Measurements from ENCODE around the gene PRM1. TPM values are rescaled to one million over a fixed set of nuclear protein-coding genes. Genes with fewer than 3 reads are reported as not detected.

PRM1 gene
- total RNA-seq, 1 donor from 2014 or later, result not detected

DNA sequence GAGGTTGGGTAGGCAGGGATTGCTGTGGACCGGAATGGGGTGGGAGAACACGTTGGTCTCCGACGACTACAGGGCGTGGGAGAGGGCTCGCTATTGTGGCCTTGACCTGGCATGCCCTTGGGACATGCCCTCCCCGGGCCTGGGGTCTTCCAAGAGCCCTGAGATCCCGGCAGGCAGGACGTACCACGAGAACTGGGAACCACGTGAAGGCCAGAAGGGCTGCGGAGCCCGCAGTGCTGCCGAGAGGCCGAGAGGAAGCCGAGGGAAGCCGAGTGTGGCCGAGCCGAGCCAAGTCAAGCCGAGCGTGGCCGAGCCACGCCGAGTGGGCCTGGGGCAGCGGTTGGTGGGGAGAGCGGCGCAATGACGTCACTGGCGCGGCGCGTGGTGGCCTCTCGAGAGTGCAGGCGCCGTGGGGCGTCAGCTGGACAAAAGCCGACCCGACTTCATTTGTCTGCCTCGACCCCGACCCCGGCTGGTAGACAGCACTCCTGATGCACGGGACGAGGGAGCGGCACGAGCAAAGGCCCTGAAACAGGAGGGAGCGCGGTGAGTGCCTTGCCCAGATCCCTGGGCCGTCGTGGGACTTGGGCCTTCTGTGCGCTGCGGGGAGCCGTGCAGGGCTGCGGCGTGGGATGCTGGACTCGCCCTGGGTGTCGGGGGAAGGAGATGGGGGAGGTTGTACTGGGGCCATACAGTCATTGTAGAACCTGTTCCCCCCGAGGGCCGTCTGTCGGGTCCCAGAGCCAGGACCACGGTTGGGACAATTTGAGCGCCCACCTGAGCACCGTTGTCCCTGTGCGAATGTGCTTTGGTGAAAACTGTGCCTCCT, 31.7 kb downstream of the PRM1 start:
- H3K4me1 Mint-ChIP-seq (ENCODE audit: low read depth), result peaks cover 52% of the 10 kb centered on the region
- no peak for DNase-seq (ENCODE audit: low spot score)
- H3K27ac Mint-ChIP-seq, result peak overlapping the region; percentile 51
- H3K4me3 Mint-ChIP-seq (ENCODE audit: low read depth), result no peak overlapping the region
- H3K27me3 Mint-ChIP-seq (ENCODE audit: low read depth), result no peaks in the 10 kb centered on the region
- peaks cover 80% of the 10 kb centered on the region for H3K36me3 Mint-ChIP-seq (ENCODE audit: low read depth)
- H3K9me3 Mint-ChIP-seq, result no peaks in the 10 kb centered on the region
- intact Hi-C loops (cut with micrococcal nuclease), result loop anchor here (10.0 kb wide), 2 partner anchors 375 to 545 kb away; partner anchors contain the start of genes CIITA and ZC3H7A

DNA sequence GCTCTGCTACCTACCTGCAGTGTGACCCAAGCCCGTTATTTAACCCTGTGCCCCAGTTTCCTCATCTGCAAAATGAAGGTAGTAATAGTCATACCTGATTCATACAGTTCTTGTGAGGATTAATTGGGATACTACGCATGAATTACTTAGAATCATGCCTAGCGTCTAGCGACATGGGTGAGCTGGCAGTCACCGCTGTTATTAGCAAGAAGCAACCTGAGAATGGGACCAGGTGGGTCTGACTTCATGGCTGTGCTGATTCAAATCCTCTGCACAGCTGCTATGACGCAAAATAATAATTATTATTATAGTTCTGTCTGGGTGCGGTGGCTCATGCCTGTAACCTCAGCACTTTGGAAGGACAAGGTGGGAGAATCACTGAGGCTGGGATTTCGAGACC, 33.0 kb downstream of the PRM1 start:
- no peak for DNase-seq (ENCODE audit: low spot score)
- Mint-ChIP-seq H3K9me3 (no peaks in the 10 kb centered on the region), H3K36me3 (ENCODE audit: low read depth) (peaks cover 67% of the 10 kb centered on the region), H3K27me3 (ENCODE audit: low read depth) (no peaks in the 10 kb centered on the region), H3K4me1 (ENCODE audit: low read depth) (peaks cover 52% of the 10 kb centered on the region), H3K27ac (no peak overlapping the region), H3K4me3 (ENCODE audit: low read depth) (no peak overlapping the region)
- intact Hi-C loops (cut with micrococcal nuclease), result no loop called here

- Mint-ChIP-seq H3K4me1 (ENCODE audit: low read depth) (peaks cover 40% of the 10 kb centered on the region), H3K36me3 (ENCODE audit: low read depth) (peaks cover 47% of the 10 kb centered on the region), H3K4me3 (ENCODE audit: low read depth) (no peak overlapping the region), H3K9me3 (no peaks in the 10 kb centered on the region), H3K27ac (no peak overlapping the region), H3K27me3 (ENCODE audit: low read depth) (no peaks in the 10 kb centered on the region)
- DNase-seq (ENCODE audit: low spot score), result no peak
- intact Hi-C loops (cut with micrococcal nuclease), result no loop called here
These were observed 35.1 kb downstream of the PRM1 start for GRCh38 chr16:11245988-11246387.

DNA sequence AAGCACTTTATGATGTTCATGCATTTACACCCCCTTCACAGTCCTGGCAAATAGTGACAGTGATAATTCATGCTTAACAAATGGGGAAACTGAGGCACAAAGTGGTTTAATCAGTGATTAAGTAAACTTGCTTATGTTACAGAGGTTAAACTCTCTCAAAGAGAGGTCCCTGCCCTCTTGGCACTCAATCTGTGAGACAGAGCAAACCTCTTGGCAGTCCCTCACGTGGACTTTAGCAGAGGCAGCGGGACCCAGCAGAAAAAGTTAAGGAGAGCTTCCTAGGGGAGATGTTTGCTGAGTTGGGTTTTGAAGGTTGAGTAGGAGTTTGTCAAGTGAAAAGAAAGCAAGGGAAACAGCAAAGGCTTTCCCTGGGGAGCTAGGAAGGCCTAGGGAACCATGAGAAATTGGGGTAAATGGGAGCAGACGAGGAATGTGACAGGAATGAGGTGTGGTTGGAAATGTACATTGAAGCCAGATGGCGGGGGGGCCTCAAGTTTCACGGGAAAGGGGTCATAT, 35.9 kb downstream of the PRM1 start:
- Mint-ChIP-seq H3K9me3 (no peaks in the 10 kb centered on the region), H3K4me1 (ENCODE audit: low read depth) (peaks cover 39% of the 10 kb centered on the region), H3K27ac (no peak overlapping the region), H3K27me3 (ENCODE audit: low read depth) (no peaks in the 10 kb centered on the region), H3K4me3 (ENCODE audit: low read depth) (no peak overlapping the region), H3K36me3 (ENCODE audit: low read depth) (peaks cover 40% of the 10 kb centered on the region)
- DNase-seq (ENCODE audit: low spot score), result no peak
- intact Hi-C loops (cut with micrococcal nuclease), result no loop called here

DNA sequence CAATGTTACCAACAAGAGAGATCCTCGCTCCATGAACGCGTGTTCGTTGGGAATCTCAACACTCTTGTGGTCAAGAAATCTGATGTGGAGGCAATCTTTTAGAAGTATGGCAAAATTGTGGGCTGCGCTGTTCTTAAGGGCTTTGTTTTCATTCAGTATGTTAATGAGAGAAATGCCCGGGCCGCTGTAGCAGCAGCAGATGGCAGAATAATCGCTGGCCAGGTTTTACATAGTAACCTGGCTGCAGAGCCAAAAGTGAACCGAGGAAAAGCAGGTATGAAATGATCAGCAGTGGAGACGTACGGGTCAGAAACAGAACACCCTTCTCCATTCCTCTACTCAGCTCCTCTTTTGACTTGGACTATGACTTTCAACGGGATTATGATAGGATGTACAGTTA, 38.5 kb downstream of the PRM1 start:
- Mint-ChIP-seq H3K9me3 (no peaks in the 10 kb centered on the region), H3K36me3 (ENCODE audit: low read depth) (peaks cover 17% of the 10 kb centered on the region), H3K27me3 (ENCODE audit: low read depth) (no peaks in the 10 kb centered on the region), H3K4me1 (ENCODE audit: low read depth) (peaks cover 47% of the 10 kb centered on the region), H3K27ac (no peak overlapping the region), H3K4me3 (ENCODE audit: low read depth) (no peak overlapping the region)
- no peak for DNase-seq (ENCODE audit: low spot score)
- intact Hi-C loops (cut with micrococcal nuclease), result no loop called here

GRCh38 chr16:11241480-11242204, 39.5 kb downstream of the PRM1 start:
- intact Hi-C loops (cut with micrococcal nuclease), result no loop called here
- Mint-ChIP-seq H3K27ac (no peak overlapping the region), H3K36me3 (ENCODE audit: low read depth) (peaks cover 10% of the 10 kb centered on the region), H3K4me1 (ENCODE audit: low read depth) (peaks cover 46% of the 10 kb centered on the region), H3K4me3 (ENCODE audit: low read depth) (no peak overlapping the region), H3K9me3 (no peaks in the 10 kb centered on the region), H3K27me3 (ENCODE audit: low read depth) (no peaks in the 10 kb centered on the region)
- no peak for DNase-seq (ENCODE audit: low spot score)

- Mint-ChIP-seq H3K27me3 (ENCODE audit: low read depth) (no peaks in the 10 kb centered on the region), H3K4me1 (ENCODE audit: low read depth) (peaks cover 43% of the 10 kb centered on the region), H3K9me3 (no peaks in the 10 kb centered on the region), H3K4me3 (ENCODE audit: low read depth) (no peak overlapping the region), H3K27ac (peak overlapping the region; percentile 78), H3K36me3 (ENCODE audit: low read depth) (peaks cover 9% of the 10 kb centered on the region)
- intact Hi-C loops (cut with micrococcal nuclease), result no loop called here
- no peak for DNase-seq (ENCODE audit: low spot score)
These were observed 40.3 kb downstream of the PRM1 start for GRCh38 chr16:11240636-11241473.

- H3K36me3 Mint-ChIP-seq (ENCODE audit: low read depth), result peaks cover under 1% of the 10 kb centered on the region
- peak overlapping the region; percentile 78 for H3K27ac Mint-ChIP-seq
- H3K4me1 Mint-ChIP-seq (ENCODE audit: low read depth), result peaks cover 42% of the 10 kb centered on the region
- H3K4me3 Mint-ChIP-seq (ENCODE audit: low read depth), result no peak overlapping the region
- intact Hi-C loops (cut with micrococcal nuclease), result no loop called here
- H3K9me3 Mint-ChIP-seq, result no peaks in the 10 kb centered on the region
- no peak for DNase-seq (ENCODE audit: low spot score)
- H3K27me3 Mint-ChIP-seq (ENCODE audit: low read depth), result no peaks in the 10 kb centered on the region
These were observed 41.2 kb downstream of the PRM1 start for GRCh38 chr16:11239644-11240632.

DNA sequence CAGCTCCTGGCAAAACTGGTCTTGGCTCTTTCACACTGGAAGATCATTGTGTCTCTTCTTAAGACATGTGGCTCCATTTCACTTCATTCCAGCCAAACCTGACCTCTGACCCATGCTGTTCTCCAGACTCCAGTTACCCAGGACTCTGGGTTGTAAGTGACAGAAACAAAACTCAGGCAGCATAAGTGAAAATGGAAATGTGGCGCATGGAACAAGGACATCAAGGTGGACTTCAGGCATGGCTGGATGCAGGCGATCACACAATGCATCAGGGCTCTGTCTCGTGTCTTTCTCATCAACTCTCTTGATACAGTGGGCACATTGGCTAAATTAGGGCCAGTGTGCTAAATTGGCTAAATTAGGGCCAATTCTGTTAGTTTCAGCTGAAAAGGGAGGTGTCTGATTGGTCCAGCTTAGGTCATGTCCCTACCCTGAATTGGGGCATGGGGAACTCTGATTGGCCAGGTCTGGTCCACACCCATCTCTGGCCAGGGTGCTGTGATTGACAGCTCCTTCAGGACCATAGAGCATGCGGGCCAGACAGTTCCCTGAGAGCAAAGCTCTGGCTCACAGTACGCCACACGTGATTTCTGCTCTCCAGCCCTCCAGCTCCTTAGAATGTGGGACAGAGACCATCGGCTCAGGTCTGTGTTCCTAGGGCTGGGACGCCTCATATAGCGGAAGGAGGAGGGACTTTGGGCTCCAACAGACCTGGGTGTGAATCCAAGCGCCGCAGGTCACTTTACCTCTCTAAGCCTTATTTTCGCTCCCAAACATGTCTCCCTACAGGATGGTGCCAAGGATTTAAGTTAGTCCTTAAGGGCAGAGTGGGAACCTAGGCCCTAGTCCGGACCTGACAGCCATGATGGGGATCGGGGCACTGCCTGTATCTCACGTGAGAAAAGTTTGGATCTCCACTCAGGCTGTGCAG, 42.6 kb downstream of the PRM1 start:
- no peaks in the 10 kb centered on the region for H3K9me3 Mint-ChIP-seq
- H3K27me3 Mint-ChIP-seq (ENCODE audit: low read depth), result no peaks in the 10 kb centered on the region
- no peaks in the 10 kb centered on the region for H3K36me3 Mint-ChIP-seq (ENCODE audit: low read depth)
- intact Hi-C loops (cut with micrococcal nuclease), result no loop called here
- peaks cover 52% of the 10 kb centered on the region for H3K4me1 Mint-ChIP-seq (ENCODE audit: low read depth)
- DNase-seq (ENCODE audit: low spot score), result no peak
- H3K27ac Mint-ChIP-seq, result peak overlapping the region; percentile 13
- H3K4me3 Mint-ChIP-seq (ENCODE audit: low read depth), result no peak overlapping the region

GRCh38 chr16:11236461-11237254, 44.5 kb downstream of the PRM1 start:
- no peak overlapping the region for H3K4me3 Mint-ChIP-seq (ENCODE audit: low read depth)

More at GRCh38 chr16:11236461-11237254, 44.5 kb downstream of the PRM1 start:
- H3K27ac Mint-ChIP-seq, result peak overlapping the region; percentile 61
- intact Hi-C loops (cut with micrococcal nuclease), result no loop called here
- H3K9me3 Mint-ChIP-seq, result no peaks in the 10 kb centered on the region
- no peaks in the 10 kb centered on the region for H3K27me3 Mint-ChIP-seq (ENCODE audit: low read depth)
- no peaks in the 10 kb centered on the region for H3K36me3 Mint-ChIP-seq (ENCODE audit: low read depth)
- H3K4me1 Mint-ChIP-seq (ENCODE audit: low read depth), result peaks cover 68% of the 10 kb centered on the region
- no peak for DNase-seq (ENCODE audit: low spot score)
